ENCODE data around the gene ELANE. TPM values are rescaled to one million over a fixed set of nuclear protein-coding genes. Genes with fewer than 3 reads are reported as not detected.
A peak's percentile ranks its signal among the peaks of the same experiment; 100 is the strongest.

Gene ELANE
- total and polyA plus RNA-seq, 9 of the 15 experiments (the other 6 are each of a cell fraction or from before 2014, with no cell fraction given), result not detected

DNA sequence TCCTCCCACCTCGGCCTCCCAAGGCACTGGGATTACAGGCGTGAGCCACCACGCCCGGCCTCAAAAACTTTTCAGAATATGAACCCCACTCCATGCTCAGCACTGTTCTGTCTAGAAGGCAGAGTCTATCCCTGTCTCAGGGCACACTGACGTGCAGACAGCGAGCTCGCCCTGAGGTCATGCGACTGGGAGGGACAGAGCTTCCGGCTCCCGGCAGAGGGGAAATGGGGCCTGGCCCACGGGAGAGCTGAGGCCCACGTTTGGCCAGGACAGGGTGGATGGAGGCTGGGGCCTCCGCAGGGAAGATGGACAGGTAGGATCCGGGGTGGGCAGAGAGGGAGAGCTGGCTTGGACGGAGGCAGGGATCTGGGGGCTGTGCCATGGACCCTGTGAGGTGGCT is 27.2 kb upstream of the ELANE start (continued):
- TF ChIP-seq, protein P1, sequence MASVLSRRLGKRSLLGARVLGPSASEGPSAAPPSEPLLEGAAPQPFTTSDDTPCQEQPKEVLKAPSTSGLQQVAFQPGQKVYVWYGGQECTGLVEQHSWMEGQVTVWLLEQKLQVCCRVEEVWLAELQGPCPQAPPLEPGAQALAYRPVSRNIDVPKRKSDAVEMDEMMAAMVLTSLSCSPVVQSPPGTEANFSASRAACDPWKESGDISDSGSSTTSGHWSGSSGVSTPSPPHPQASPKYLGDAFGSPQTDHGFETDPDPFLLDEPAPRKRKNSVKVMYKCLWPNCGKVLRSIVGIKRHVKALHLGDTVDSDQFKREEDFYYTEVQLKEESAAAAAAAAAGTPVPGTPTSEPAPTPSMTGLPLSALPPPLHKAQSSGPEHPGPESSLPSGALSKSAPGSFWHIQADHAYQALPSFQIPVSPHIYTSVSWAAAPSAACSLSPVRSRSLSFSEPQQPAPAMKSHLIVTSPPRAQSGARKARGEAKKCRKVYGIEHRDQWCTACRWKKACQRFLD (CRISPR knock-in tag; IDR thresholded peaks at IDR 0.05), result 0 out of 2 replicates have a peak, but pooled peaks have one; percentile 36
- TF ChIP-seq ARID1B (IDR thresholded peaks at IDR 0.05), result no peak
- TF ChIP-seq ZZZ3 (IDR thresholded peaks at IDR 0.05), result no peak
- no peak for TF ChIP-seq PHF21A (IDR thresholded peaks at IDR 0.05; ENCODE audit: borderline replicate concordance, low read depth)

DNA sequence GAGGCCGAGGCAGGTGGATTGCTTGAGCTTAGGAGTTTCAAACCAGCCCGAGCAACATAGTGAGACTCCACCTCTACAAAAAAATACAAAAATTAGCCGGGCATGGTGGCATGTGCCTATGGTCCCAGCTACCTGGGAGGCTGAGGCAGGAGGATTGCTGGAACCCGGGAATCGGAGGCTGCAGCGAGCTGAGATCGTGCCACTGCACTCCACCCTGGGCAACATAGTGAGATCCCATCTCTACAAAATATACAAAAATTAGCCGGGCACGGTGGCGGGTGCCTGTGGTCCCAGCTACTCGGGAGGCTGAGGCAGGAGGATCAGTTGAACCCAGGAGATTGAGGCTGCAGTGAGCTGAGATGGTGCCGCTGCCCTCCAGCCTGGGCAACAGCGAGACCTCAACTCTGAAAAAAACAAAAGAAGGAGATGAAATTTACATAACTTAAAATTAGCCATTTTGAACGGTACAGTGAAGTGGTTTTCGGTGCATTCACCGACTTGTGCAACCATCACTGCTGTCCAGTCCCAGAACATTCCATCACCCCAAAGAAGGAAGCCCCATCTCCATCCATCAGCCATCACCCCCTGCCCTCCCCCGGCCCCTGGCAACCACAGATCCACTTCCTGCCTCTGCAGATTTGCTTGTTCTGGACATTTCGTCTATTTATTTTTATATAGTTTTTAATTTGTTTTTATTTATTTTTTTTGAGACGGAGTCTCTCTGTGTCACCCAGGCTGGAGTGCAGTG is 26.0 kb upstream of the ELANE start:
- no TSS peak for BruUV-seq (replicated peaks)
- Histone ChIP-seq H3K4me1 (replicated peaks in 1 of 2; ENCODE audit: control insufficient read depth in 2 of 2, insufficient read depth in 2 of 2, low read length in 2 of 2) (peaks cover 15 to 70% of the 10 kb centered on the region in 2 experiments), H3K9ac (ENCODE audit: insufficient read depth in 1 of 2, low read depth in 2 of 2, low read length in 2 of 2) (no peak overlapping the region), H3K4me2 (ENCODE audit: insufficient read depth, low read length) (no peak overlapping the region), H3K79me2 (ENCODE audit: control insufficient read depth, insufficient read depth, low read length) (peaks cover 14% of the 10 kb centered on the region; the same call in 2 of the 3 replicates), H4K20me1 (replicated peaks; ENCODE audit: control insufficient read depth, insufficient read depth, low read length) (no peaks in the 10 kb centered on the region), H3K9me3 (replicated peaks; ENCODE audit: control insufficient read depth, insufficient read depth, low read depth, low read length) (no peaks in the 10 kb centered on the region), H2AFZ (ENCODE audit: low read depth, low read length) (no peak overlapping the region), H3K9me1 (ENCODE audit: control insufficient read depth, insufficient read depth, low read length) (no peaks in the 10 kb centered on the region), H3K4me3 (no peak overlapping the region), H3K36me3 (ENCODE audit: control insufficient read depth, insufficient read depth, low read length) (no peaks in the 10 kb centered on the region), H3K27me3 (ENCODE audit: control insufficient read depth in 2 of 2, insufficient read depth in 2 of 2, low read length in 2 of 2) (no peaks in the 10 kb centered on the region), H3K27ac (ENCODE audit: extremely low read depth, low read depth, low read length) (no peak overlapping the region)
- intact Hi-C loops (cut with micrococcal nuclease), result no loop called here
- CTCF ChIA-PET (ENCODE audit: low intra/inter-chr PET ratio), result no interaction called here
- ATAC-seq (no peak), DNase-seq (ENCODE audit: extremely low read depth in 1 of 4, low spot score in 3 of 4) (no peak), FAIRE-seq (no peak)
- in situ Hi-C loops (cut with MboI), result no loop called here
- WGBS (ENCODE audit: insufficient coverage, low coverage, missing lambda C conversion rate), result 79% methylated on average over 18 of the region's 19 CpGs
- TF ChIP-seq HOXB6 (CRISPR knock-in tag; IDR thresholded peaks at IDR 0.05; ENCODE audit: borderline replicate concordance) (no peak), ZNF146 (CRISPR knock-in tag; IDR thresholded peaks at IDR 0.05; ENCODE audit: unreplicated experiment) (no peak), BCOR (IDR thresholded peaks at IDR 0.05) (peak; percentile 42; the same call in 1 of the 2 replicates), LCOR (CRISPR knock-in tag; IDR thresholded peaks at IDR 0.05) (no peak), ETV1 (tag; conservative IDR thresholded peaks at IDR 0.05; ENCODE audit: low read depth) (no peak), ZSCAN29 (IDR thresholded peaks at IDR 0.05) (no peak), ZSCAN32 (CRISPR knock-in tag; IDR thresholded peaks at IDR 0.05) (no peak), HDAC6 (IDR thresholded peaks at IDR 0.05; ENCODE audit: low read depth, low read length) (no peak), NONO (IDR thresholded peaks at IDR 0.05; ENCODE audit: low read depth in 2 of 2, low read length in 1 of 2) (no peak), CEBPB (tag; IDR thresholded peaks at IDR 0.05) (no peak), ZNF24 (IDR thresholded peaks at IDR 0.05) (no peak), ZNF121 (CRISPR knock-in tag; conservative IDR thresholded peaks at IDR 0.05) (peak; percentile 96)
- TF ChIP-seq, protein P2, sequence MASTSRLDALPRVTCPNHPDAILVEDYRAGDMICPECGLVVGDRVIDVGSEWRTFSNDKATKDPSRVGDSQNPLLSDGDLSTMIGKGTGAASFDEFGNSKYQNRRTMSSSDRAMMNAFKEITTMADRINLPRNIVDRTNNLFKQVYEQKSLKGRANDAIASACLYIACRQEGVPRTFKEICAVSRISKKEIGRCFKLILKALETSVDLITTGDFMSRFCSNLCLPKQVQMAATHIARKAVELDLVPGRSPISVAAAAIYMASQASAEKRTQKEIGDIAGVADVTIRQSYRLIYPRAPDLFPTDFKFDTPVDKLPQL (IDR thresholded peaks at IDR 0.05; ENCODE audit: extremely low read depth, insufficient read length), result no peak
- POLR2A ChIA-PET, result interaction anchor here (0.7 to 1.1 kb wide), 4 partner anchors 15 to 56 kb away, joined by 3 to 4 read pairs (median 4); partner anchors contain the start of gene PRTN3
